Activated T-helper 1 cell treated with anti-CD3 and anti-CD28 coated beads, Interleukin-12 subunit alpha, Interleukin-12 subunit beta, Interleukin-2, Interleukin-4 antibody, amounts not matched to agents 30 ng/mL and 10 ng/mL and 1 ng/mL, durations not matched to agents 14 hours and 24 hours and 36 hours (primary cell): Measurements from ENCODE around the gene PINLYP. TPM values are rescaled to one million over a fixed set of nuclear protein-coding genes. Genes with fewer than 3 reads are reported as not detected.
A peak's percentile ranks its signal among the peaks of the same experiment; 100 is the strongest.
"Not testable (repeated sequence)": the region's sequence is repeated elsewhere in the genome, so short reads cannot be mapped to it uniquely, and the experiment has no call there.

Experiments used
- DNase-seq: peaks from one replicate; pipeline ENCODE4 v3.0.0; 2021; ENCODE audit warnings: low spot score
- H3K27ac Mint-ChIP-seq: one replicate; pipeline ENCODE4 v1.8.0; 2021; ENCODE audit warnings: mild to moderate bottlenecking, mixed read lengths
- H3K27me3 Mint-ChIP-seq: one replicate; pipeline ENCODE4 v1.8.0; 2022; ENCODE audit warnings: mild to moderate bottlenecking, moderate library complexity, mixed read lengths; ENCODE audit not compliant: insufficient read depth
- H3K36me3 Mint-ChIP-seq: one replicate; pipeline ENCODE4 v1.8.0; 2021; ENCODE audit warnings: low read depth, mixed read lengths
- H3K4me1 Mint-ChIP-seq: one replicate; pipeline ENCODE4 v1.8.0; 2021; ENCODE audit warnings: low read depth, mixed read lengths
- H3K4me3 Mint-ChIP-seq: one replicate; pipeline ENCODE4 v1.8.0; 2021; ENCODE audit warnings: mild to moderate bottlenecking, moderate library complexity, mixed read lengths
- H3K9me3 Mint-ChIP-seq: one replicate; pipeline ENCODE4 v1.8.0; 2021; ENCODE audit warnings: mixed read lengths
- intact Hi-C: fragments of 100-400 bp; cut with micrococcal nuclease; formaldehyde crosslinking; loops from one replicate; pipeline ENCODE4 v1.15.1; 2024
- total RNA-seq: library from RNA; stranded (reverse); gene quantifications from 2 replicates; pipeline ENCODE4 v1.2.3, GENCODE V29; 2022

The PINLYP gene
- total RNA-seq, 1 donor from 2014 or later = 5.7 TPM

DNA sequence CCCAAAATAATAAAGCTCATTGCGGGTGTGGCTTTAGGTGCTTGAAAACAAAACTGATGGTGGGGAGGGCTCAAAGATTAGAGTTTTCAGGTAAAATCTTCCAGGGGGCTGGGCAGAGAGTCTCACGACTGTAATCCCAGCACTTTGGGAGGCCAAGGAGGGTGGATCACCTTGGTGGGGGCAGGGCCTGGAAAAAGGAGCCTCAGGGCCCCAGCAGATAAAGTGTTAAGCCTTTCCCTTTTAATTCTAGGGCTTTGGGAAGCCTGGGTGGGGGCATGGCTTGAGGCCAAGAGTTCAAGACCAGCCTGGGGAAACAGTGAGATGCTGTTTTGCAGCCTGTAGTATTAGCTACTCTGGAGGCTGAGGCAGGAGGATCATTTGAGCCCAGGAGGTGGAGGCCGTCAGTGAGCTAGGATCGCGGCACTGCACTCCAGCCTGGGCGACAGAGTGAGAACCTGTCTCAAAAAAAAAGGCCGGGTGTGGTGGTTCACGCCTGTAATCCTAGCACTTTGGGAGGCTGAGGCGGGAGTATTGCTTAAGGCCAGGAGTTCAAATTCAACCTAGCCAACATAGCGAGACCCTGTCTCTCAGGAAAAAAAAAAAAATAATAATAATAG lies 18.6 kb downstream of the PINLYP start:
- H3K36me3 Mint-ChIP-seq = peaks cover 23% of the 10 kb centered on the region
- peak overlapping the region; percentile 73 for H3K4me3 Mint-ChIP-seq
- peaks cover 52% of the 10 kb centered on the region for H3K4me1 Mint-ChIP-seq
- peak overlapping the region; percentile 46 for H3K27ac Mint-ChIP-seq
- no peaks in the 10 kb centered on the region for H3K27me3 Mint-ChIP-seq
- H3K9me3 Mint-ChIP-seq = no peaks in the 10 kb centered on the region
- no peak for DNase-seq
- intact Hi-C loops = loop anchor here (1.0 to 2.0 kb wide), 2 partner anchors 39 to 147 kb away; no protein-coding TSS in a partner anchor

GRCh38 chr19:43594710-43595604 lies 19.4 kb downstream of the PINLYP start:
- Mint-ChIP-seq H3K36me3 (peaks cover 19% of the 10 kb centered on the region), H3K27ac (peak overlapping the region; percentile 97), H3K27me3 (no peaks in the 10 kb centered on the region), H3K4me3 (peak overlapping the region; percentile 97), H3K9me3 (no peaks in the 10 kb centered on the region), H3K4me1 (peaks cover 44% of the 10 kb centered on the region)
- DNase-seq = peak; percentile 68
- intact Hi-C loops = loop anchor here (1.0 to 5.0 kb wide), 3 partner anchors 40 to 907 kb away; partner anchors contain the start of gene ZNF180

GRCh38 chr19:43595605-43595998 lies 20.0 kb downstream of the PINLYP start:
- Mint-ChIP-seq H3K9me3 (no peaks in the 10 kb centered on the region), H3K36me3 (peaks cover 17% of the 10 kb centered on the region), H3K4me1 (peaks cover 43% of the 10 kb centered on the region), H3K4me3 (peak overlapping the region; percentile 97), H3K27ac (peak overlapping the region; percentile 97), H3K27me3 (no peaks in the 10 kb centered on the region)
- intact Hi-C loops = loop anchor here (2.0 to 5.0 kb wide), 2 partner anchors 149 to 907 kb away; partner anchors contain the start of gene ZNF180
- DNase-seq = peak; percentile 14

- H3K27me3 Mint-ChIP-seq = no peaks in the 10 kb centered on the region
- H3K36me3 Mint-ChIP-seq = peaks cover 15% of the 10 kb centered on the region
- intact Hi-C loops = loop anchor here (1.0 to 5.0 kb wide), 11 partner anchors 16 to 906 kb away; partner anchors contain the start of genes PHLDB3, PINLYP, SMG9 and XRCC1
- H3K27ac Mint-ChIP-seq = peak within 1 kb of the TSS; percentile 97
- no peaks in the 10 kb centered on the region for H3K9me3 Mint-ChIP-seq
- H3K4me3 Mint-ChIP-seq = peak within 1 kb of the TSS; percentile 97
- DNase-seq = peak; percentile 100
- H3K4me1 Mint-ChIP-seq = peaks cover 39% of the 10 kb centered on the region
Observed at GRCh38 chr19:43595999-43596841, 20.6 kb downstream of the PINLYP start, which contains the start of the genes IRGQ and ZNF576. TSS of gene IRGQ (minus strand) at chr19:43596134. CDS start at chr19:43595338, 796 bp downstream. TSS of gene ZNF576 (plus strand) at chr19:43596595. CDS start at chr19:43597109, 514 bp downstream.

- Mint-ChIP-seq H3K27me3 (no peaks in the 10 kb centered on the region), H3K36me3 (peaks cover 20% of the 10 kb centered on the region), H3K27ac (peak overlapping the region; percentile 97), H3K4me1 (peaks cover 39% of the 10 kb centered on the region), H3K9me3 (no peaks in the 10 kb centered on the region), H3K4me3 (peak overlapping the region; percentile 97)
- intact Hi-C loops = loop anchor here (1.0 to 5.0 kb wide), 10 partner anchors 17 to 905 kb away; partner anchors contain the start of genes PHLDB3, PINLYP, SMG9 and XRCC1
- no peak for DNase-seq
Observed at GRCh38 chr19:43596842-43597461, 21.4 kb downstream of the PINLYP start.

DNA sequence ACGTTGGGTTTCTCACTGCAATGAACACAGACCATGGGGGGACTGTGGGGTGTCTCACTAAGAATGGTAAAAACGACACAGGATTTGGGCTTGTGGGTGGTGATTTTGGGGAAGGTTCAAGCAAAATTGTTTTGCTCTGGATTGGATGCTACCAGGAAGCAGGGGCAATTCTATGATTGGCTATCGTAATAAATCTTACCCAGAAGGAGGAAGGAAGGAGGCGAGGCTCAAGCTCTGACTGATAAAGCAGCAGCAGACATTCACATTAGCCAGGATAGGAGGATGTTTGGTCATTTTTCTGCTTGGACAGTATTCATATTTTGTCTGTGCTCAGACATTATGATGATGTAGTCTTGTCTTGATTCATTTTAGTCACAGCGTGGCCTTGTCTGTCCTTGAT lies 22.3 kb downstream of the PINLYP start:
- Mint-ChIP-seq H3K9me3 (no peaks in the 10 kb centered on the region), H3K27me3 (no peaks in the 10 kb centered on the region), H3K36me3 (peaks cover 16% of the 10 kb centered on the region), H3K27ac (peak overlapping the region; percentile 67), H3K4me1 (peaks cover 39% of the 10 kb centered on the region), H3K4me3 (peak overlapping the region; percentile 97)
- DNase-seq = no peak
- intact Hi-C loops = loop anchor here (5.0 kb wide), 1 partner anchor 904 kb away; the partner anchor contains the start of gene ZNF180

DNA sequence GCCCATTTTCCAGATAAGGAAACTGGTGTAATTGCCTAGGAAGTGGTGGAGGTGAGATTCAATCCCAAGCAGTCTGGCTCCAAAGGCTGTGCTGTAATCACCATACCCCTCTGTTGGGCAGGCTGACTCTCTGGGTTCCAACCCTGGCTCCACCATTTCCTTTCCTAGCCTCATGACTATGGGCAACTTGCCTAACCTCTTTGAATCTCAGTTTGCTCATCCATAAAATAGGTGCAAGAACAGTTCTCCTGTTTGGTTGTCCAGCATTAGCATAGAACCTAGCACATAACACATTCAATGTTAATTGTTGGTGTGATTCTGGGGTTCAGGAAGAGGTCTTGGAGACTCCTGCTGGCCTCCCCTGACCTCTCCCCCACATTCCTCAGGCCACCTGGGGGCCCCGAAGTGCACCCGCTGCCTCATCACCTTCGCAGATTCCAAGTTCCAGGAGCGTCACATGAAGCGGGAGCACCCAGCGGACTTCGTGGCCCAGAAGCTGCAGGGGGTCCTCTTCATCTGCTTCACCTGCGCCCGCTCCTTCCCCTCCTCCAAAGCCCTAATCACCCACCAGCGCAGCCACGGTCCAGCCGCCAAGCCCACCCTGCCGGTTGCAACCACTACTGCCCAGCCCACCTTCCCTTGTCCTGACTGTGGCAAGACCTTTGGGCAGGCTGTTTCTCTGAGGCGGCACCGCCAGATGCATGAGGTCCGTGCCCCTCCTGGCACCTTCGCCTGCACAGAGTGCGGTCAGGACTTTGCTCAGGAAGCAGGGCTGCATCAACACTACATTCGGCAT lies 23.0 kb downstream of the PINLYP start:
- peaks cover 11% of the 10 kb centered on the region for H3K36me3 Mint-ChIP-seq
- intact Hi-C loops = loop anchor here (5.0 kb wide), 1 partner anchor 904 kb away; the partner anchor contains the start of gene ZNF180
- DNase-seq = no peak
- peaks cover 33% of the 10 kb centered on the region for H3K4me1 Mint-ChIP-seq
- no peaks in the 10 kb centered on the region for H3K9me3 Mint-ChIP-seq
- H3K27me3 Mint-ChIP-seq = no peaks in the 10 kb centered on the region
- peak overlapping the region; percentile 97 for H3K4me3 Mint-ChIP-seq
- peak overlapping the region; percentile 6 for H3K27ac Mint-ChIP-seq

GRCh38 chr19:43599635-43600295 lies 24.2 kb downstream of the PINLYP start:
- intact Hi-C loops = loop anchor here (5.0 kb wide), 1 partner anchor 903 kb away; the partner anchor contains the start of gene ZNF180
- no peaks in the 10 kb centered on the region for H3K27me3 Mint-ChIP-seq
- no peaks in the 10 kb centered on the region for H3K9me3 Mint-ChIP-seq
- no peak overlapping the region for H3K4me3 Mint-ChIP-seq
- no peak overlapping the region for H3K27ac Mint-ChIP-seq
- H3K36me3 Mint-ChIP-seq = peaks cover 7% of the 10 kb centered on the region
- no peak for DNase-seq
- H3K4me1 Mint-ChIP-seq = peaks cover 28% of the 10 kb centered on the region

- H3K27ac Mint-ChIP-seq, H3K9me3 Mint-ChIP-seq, intact Hi-C loops, H3K27me3 Mint-ChIP-seq, H3K36me3 Mint-ChIP-seq, H3K4me3 Mint-ChIP-seq, DNase-seq: not testable (repeated sequence)
- peaks cover 28% of the 10 kb centered on the region for H3K4me1 Mint-ChIP-seq
Observed at GRCh38 chr19:43600326-43600725, 24.7 kb downstream of the PINLYP start.

- Mint-ChIP-seq H3K36me3 (peaks cover 5% of the 10 kb centered on the region), H3K4me1 (peaks cover 3% of the 10 kb centered on the region), H3K4me3 (no peak overlapping the region), H3K9me3 (no peaks in the 10 kb centered on the region), H3K27ac (no peak overlapping the region), H3K27me3 (no peaks in the 10 kb centered on the region)
- intact Hi-C loops = no loop called here
- DNase-seq = no peak
Observed at GRCh38 chr19:43605875-43606568, 30.4 kb downstream of the PINLYP start.
